ENCODE measurements around the gene OR52R1. TPM values are rescaled to one million over a fixed set of nuclear protein-coding genes. Genes with fewer than 3 reads are reported as not detected.

The OR52R1 gene
- total and polyA plus RNA-seq, 10 of the 15 experiments (the other 5 are each of a cell fraction or from before 2014, with no cell fraction given), result not detected

DNA sequence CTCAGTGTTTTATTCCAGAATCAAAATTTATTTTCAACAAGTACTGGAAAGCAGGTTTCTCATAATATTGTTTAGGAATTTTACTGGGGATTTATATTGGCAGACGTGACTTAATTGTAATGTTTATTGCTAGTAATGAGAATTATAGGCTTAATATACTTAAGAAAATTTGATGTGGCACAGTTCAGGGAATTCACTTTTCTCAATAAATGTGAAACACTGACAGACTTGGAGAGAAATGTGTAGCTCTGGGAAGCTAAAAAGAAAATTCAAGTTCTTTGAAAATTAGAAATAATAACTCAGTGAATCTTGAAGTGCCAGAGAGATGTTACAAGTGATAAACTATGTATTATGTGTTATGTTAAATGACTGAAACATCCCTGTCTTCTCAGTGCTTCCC lies 16.8 kb upstream of the OR52R1 start, which contains the start of gene OR51F2:
TSS of gene OR51F2 (plus strand) at position 301 of the 400 bp plus-strand sequence. CDS start 101 bp downstream, outside the sequence.
- SMC1A ChIA-PET (ENCODE audit: uncharacterized antibody, unreplicated experiment), result no interaction called here
- CTCF ChIA-PET, result interaction anchor here (0.6 kb wide), 1 partner anchor 525 kb away, joined by 3 read pairs; no protein-coding TSS in a partner anchor
- no peaks in the 10 kb centered on the region for H3K9me3 ChIP-seq (replicated peaks; ENCODE audit: control insufficient read depth, insufficient read depth, low read length)
- H3K27me3 ChIP-seq (replicated peaks in 1 of 2; ENCODE audit: control insufficient read depth in 2 of 2, insufficient read depth in 2 of 2, low read length in 1 of 2), result no peaks in the 10 kb centered on the region
- no peak for ATAC-seq
- no peak within 1 kb of the TSS for H3K27ac ChIP-seq (ENCODE audit: control insufficient read depth, insufficient read depth)
- no peak within 1 kb of the TSS for H3K4me3 ChIP-seq
- no peaks in the 10 kb centered on the region for H4K20me1 ChIP-seq (ENCODE audit: control insufficient read depth, insufficient read depth)
- FAIRE-seq, result no peak
- intact Hi-C loops (cut with micrococcal nuclease; ENCODE audit: unreplicated experiment), result no loop called here
- POLR2A ChIA-PET, result no interaction called here
- no peaks in the 10 kb centered on the region for H3K79me2 ChIP-seq (ENCODE audit: control insufficient read depth, insufficient read depth, low read length)
- TF ChIP-seq, protein P1, sequence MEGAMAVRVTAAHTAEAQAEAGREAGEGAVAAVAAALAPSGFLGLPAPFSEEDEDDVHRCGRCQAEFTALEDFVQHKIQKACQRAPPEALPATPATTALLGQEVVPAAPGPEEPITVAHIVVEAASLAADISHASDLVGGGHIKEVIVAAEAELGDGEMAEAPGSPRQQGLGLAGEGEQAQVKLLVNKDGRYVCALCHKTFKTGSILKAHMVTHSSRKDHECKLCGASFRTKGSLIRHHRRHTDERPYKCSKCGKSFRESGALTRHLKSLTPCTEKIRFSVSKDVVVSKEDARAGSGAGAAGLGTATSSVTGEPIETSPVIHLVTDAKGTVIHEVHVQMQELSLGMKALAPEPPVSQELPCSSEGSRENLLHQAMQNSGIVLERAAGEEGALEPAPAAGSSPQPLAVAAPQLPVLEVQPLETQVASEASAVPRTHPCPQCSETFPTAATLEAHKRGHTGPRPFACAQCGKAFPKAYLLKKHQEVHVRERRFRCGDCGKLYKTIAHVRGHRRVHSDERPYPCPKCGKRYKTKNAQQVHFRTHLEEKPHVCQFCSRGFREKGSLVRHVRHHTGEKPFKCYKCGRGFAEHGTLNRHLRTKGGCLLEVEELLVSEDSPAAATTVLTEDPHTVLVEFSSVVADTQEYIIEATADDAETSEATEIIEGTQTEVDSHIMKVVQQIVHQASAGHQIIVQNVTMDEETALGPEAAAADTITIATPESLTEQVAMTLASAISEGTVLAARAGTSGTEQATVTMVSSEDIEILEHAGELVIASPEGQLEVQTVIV (IDR thresholded peaks at IDR 0.05; ENCODE audit: borderline replicate concordance, partially characterized antibody), result no peak
- no peak for TF ChIP-seq EP300 (IDR thresholded peaks at IDR 0.05; ENCODE audit: borderline replicate concordance in 1 of 2, control insufficient read depth in 1 of 2, low read depth in 2 of 2, low read length in 2 of 2)
- TF ChIP-seq, protein P2, sequence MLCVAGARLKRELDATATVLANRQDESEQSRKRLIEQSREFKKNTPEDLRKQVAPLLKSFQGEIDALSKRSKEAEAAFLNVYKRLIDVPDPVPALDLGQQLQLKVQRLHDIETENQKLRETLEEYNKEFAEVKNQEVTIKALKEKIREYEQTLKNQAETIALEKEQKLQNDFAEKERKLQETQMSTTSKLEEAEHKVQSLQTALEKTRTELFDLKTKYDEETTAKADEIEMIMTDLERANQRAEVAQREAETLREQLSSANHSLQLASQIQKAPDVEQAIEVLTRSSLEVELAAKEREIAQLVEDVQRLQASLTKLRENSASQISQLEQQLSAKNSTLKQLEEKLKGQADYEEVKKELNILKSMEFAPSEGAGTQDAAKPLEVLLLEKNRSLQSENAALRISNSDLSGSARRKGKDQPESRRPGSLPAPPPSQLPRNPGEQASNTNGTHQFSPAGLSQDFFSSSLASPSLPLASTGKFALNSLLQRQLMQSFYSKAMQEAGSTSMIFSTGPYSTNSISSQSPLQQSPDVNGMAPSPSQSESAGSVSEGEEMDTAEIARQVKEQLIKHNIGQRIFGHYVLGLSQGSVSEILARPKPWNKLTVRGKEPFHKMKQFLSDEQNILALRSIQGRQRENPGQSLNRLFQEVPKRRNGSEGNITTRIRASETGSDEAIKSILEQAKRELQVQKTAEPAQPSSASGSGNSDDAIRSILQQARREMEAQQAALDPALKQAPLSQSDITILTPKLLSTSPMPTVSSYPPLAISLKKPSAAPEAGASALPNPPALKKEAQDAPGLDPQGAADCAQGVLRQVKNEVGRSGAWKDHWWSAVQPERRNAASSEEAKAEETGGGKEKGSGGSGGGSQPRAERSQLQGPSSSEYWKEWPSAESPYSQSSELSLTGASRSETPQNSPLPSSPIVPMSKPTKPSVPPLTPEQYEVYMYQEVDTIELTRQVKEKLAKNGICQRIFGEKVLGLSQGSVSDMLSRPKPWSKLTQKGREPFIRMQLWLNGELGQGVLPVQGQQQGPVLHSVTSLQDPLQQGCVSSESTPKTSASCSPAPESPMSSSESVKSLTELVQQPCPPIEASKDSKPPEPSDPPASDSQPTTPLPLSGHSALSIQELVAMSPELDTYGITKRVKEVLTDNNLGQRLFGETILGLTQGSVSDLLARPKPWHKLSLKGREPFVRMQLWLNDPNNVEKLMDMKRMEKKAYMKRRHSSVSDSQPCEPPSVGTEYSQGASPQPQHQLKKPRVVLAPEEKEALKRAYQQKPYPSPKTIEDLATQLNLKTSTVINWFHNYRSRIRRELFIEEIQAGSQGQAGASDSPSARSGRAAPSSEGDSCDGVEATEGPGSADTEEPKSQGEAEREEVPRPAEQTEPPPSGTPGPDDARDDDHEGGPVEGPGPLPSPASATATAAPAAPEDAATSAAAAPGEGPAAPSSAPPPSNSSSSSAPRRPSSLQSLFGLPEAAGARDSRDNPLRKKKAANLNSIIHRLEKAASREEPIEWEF (IDR thresholded peaks at IDR 0.05; ENCODE audit: insufficient replicate concordance, low read depth, low read length), result no peak
- no peak for TF ChIP-seq MXI1 (IDR thresholded peaks at IDR 0.05; ENCODE audit: low read depth, low read length)
- TF ChIP-seq CEBPB (IDR thresholded peaks at IDR 0.05; ENCODE audit: borderline replicate concordance in 1 of 2, low read depth in 2 of 2, low read length in 2 of 2), result no peak
- TF ChIP-seq, protein P3, sequence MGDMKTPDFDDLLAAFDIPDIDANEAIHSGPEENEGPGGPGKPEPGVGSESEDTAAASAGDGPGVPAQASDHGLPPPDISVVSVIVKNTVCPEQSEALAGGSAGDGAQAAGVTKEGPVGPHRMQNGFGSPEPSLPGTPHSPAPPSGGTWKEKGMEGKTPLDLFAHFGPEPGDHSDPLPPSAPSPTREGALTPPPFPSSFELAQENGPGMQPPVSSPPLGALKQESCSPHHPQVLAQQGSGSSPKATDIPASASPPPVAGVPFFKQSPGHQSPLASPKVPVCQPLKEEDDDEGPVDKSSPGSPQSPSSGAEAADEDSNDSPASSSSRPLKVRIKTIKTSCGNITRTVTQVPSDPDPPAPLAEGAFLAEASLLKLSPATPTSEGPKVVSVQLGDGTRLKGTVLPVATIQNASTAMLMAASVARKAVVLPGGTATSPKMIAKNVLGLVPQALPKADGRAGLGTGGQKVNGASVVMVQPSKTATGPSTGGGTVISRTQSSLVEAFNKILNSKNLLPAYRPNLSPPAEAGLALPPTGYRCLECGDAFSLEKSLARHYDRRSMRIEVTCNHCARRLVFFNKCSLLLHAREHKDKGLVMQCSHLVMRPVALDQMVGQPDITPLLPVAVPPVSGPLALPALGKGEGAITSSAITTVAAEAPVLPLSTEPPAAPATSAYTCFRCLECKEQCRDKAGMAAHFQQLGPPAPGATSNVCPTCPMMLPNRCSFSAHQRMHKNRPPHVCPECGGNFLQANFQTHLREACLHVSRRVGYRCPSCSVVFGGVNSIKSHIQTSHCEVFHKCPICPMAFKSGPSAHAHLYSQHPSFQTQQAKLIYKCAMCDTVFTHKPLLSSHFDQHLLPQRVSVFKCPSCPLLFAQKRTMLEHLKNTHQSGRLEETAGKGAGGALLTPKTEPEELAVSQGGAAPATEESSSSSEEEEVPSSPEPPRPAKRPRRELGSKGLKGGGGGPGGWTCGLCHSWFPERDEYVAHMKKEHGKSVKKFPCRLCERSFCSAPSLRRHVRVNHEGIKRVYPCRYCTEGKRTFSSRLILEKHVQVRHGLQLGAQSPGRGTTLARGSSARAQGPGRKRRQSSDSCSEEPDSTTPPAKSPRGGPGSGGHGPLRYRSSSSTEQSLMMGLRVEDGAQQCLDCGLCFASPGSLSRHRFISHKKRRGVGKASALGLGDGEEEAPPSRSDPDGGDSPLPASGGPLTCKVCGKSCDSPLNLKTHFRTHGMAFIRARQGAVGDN (IDR thresholded peaks at IDR 0.05), result no peak
- TF ChIP-seq WRNIP1 (IDR thresholded peaks at IDR 0.05; ENCODE audit: borderline replicate concordance, low read depth, low read length), result no peak
- no peak for TF ChIP-seq HDAC2 (IDR thresholded peaks at IDR 0.05)
- no peak for TF ChIP-seq SUZ12 (IDR thresholded peaks at IDR 0.05; ENCODE audit: unreplicated experiment)
- TF ChIP-seq, protein P4, sequence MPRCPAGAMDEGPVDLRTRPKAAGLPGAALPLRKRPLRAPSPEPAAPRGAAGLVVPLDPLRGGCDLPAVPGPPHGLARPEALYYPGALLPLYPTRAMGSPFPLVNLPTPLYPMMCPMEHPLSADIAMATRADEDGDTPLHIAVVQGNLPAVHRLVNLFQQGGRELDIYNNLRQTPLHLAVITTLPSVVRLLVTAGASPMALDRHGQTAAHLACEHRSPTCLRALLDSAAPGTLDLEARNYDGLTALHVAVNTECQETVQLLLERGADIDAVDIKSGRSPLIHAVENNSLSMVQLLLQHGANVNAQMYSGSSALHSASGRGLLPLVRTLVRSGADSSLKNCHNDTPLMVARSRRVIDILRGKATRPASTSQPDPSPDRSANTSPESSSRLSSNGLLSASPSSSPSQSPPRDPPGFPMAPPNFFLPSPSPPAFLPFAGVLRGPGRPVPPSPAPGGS (IDR thresholded peaks at IDR 0.05; ENCODE audit: borderline replicate concordance, insufficient read depth, low read depth, low read length, poor library complexity, severe bottlenecking), result no peak
- RAD21 ChIA-PET (ENCODE audit: unreplicated experiment), result no interaction called here
- H2AFZ ChIP-seq (ENCODE audit: control insufficient read depth, low read depth, low read length), result no peak within 1 kb of the TSS
- H3K4me1 ChIP-seq (ENCODE audit: control insufficient read depth, insufficient read depth, low read length), result no peaks in the 10 kb centered on the region
- no peak within 1 kb of the TSS for H3K4me2 ChIP-seq (ENCODE audit: control insufficient read depth, insufficient read depth)
- H3K36me3 ChIP-seq (ENCODE audit: control insufficient read depth in 2 of 2, insufficient read depth in 2 of 2, low read length in 1 of 2), result no peaks in the 10 kb centered on the region
- in situ Hi-C loops (cut with MboI), result no loop called here
- no peak within 1 kb of the TSS for H3K9ac ChIP-seq (ENCODE audit: control insufficient read depth, insufficient read depth, low read length)
- BruUV-seq (replicated peaks), result no TSS peak
- DNase-seq (ENCODE audit: low read depth, low spot score), result no peak
- WGBS (ENCODE audit: insufficient coverage, insufficient replicate concordance, low lambda C conversion rate, missing lambda C conversion rate), result 37% methylated on average over 1 of the region's 1 CpG
